GM08714 (cell line): Measurements from ENCODE around the gene OGFR.

Source experiments
- H3K4me3 ChIP-seq: fragments of 200-500 bp; sonication (Bioruptor generic); 2 replicates; pipeline ENCODE4 v1.5.1; 2014; ENCODE audit warnings: mild to moderate bottlenecking, low read length, inconsistent platforms
- ZNF274 ChIP-seq: IDR thresholded peaks from 2 replicates; pipeline ENCODE4 v1.6.1; 2012; ENCODE audit warnings: mild to moderate bottlenecking, low read depth, low read length

The OGFR gene

GRCh38 chr20:62804627-62805154, at the start of gene OGFR:
Gene OGFR (plus strand): TSS chr20:62804835. CDS start chr20:62804860, 25 bp downstream.
- TF ChIP-seq ZNF274, result no peak
- H3K4me3 ChIP-seq, result peak within 1 kb of the TSS; percentile 89

GRCh38 chr20:62754991-62755356, 49.7 kb upstream of the OGFR start:
- TF ChIP-seq ZNF274, result no peak
- H3K4me3 ChIP-seq, result no peak overlapping the region

- no peak for TF ChIP-seq ZNF274
- no peak overlapping the region for H3K4me3 ChIP-seq
These were observed 48.6 kb upstream of the OGFR start for GRCh38 chr20:62755817-62756724.

- H3K4me3 ChIP-seq, result no peak overlapping the region
- no peak for TF ChIP-seq ZNF274
These were observed 46.3 kb upstream of the OGFR start for GRCh38 chr20:62758226-62758912.

DNA sequence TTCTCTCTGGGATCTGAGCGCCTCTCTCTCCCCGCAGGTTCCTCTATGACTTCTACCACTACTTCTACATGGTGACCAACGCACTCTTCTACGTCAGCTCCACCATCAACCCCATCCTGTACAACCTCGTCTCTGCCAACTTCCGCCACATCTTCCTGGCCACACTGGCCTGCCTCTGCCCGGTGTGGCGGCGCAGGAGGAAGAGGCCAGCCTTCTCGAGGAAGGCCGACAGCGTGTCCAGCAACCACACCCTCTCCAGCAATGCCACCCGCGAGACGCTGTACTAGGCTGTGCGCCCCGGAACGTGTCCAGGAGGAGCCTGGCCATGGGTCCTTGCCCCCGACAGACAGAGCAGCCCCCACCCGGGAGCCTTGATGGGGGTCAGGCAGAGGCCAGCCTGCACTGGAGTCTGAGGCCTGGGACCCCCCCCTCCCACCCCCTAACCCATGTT, 44.6 kb upstream of the OGFR start:
- TF ChIP-seq ZNF274, result no peak
- no peak overlapping the region for H3K4me3 ChIP-seq

- no peak for TF ChIP-seq ZNF274
- H3K4me3 ChIP-seq, result no peak overlapping the region
These were observed 44.2 kb upstream of the OGFR start for GRCh38 chr20:62760471-62760855.

DNA sequence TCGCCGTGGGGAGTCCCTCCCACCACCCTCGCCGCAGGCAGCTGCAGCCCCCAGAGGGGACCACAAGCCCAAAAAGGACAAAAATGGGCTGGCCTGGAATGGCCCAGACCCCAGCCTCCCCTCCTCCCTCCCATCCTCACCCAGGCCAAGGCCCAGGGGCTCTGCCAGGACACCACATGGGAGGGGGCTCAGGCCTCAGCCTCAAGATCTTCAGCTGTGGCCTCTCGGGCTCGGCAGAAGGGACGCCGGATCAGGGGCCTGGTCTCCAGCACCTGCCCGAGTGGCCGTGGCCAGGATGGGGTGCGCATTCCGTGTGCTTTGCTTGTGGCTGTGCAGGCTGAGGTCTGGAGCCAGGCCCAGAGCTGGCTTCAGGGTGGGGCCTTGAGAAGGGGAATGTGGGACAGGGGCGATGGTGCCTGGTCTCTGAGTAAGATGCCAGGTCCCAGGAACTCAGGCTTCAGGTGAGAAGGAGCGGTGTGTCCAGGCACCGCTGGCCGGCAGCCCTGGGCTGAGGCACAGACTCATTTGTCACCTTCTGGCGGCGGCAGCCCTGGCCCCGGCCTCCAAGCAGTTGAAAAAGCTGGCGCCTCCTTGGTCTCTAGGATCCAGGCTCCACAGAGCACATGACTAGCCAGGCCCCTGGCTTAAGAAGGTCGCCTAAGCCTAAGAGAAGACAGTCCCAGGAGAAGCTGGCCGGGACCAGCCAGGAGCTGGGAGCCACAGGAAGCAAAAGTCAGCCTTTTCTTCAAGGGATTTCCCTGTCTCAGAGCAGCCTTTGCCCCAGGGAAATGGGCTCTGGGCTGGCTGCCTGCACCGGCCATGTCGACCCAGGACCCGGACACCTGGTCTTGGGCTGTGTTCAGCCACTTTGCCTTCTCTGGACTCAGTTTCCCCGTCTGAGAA, 43.5 kb upstream of the OGFR start:
- no peak for TF ChIP-seq ZNF274
- no peak overlapping the region for H3K4me3 ChIP-seq

- no peak for TF ChIP-seq ZNF274
- H3K4me3 ChIP-seq, result no peak overlapping the region
These were observed 42.9 kb upstream of the OGFR start for GRCh38 chr20:62761759-62762131.

DNA sequence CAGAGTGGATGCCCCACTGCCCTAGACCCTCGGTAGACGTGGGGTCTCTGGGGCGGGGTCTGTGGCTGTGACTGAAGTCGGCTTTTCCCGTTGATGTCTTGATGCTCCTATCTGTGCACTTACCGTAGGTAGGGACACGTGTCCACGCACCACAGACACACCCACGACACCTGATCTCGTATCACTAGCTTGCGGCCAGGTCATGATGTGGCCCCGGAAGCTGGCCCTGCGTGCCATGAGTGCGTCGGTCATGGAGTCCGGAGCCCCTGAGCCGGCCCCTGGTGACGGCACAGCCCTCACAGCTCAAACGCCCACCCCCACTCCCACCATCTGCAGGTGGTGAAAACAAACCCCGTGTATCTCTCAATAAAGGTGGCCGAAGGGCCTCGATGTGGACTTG, 42.3 kb upstream of the OGFR start:
- no peak overlapping the region for H3K4me3 ChIP-seq
- TF ChIP-seq ZNF274, result no peak

- no peak for TF ChIP-seq ZNF274
- H3K4me3 ChIP-seq, result no peak overlapping the region
These were observed 41.8 kb upstream of the OGFR start for GRCh38 chr20:62762801-62763368.

- no peak overlapping the region for H3K4me3 ChIP-seq
- TF ChIP-seq ZNF274, result no peak
These were observed 41.2 kb upstream of the OGFR start for GRCh38 chr20:62763404-62763803.

- no peak overlapping the region for H3K4me3 ChIP-seq
- no peak for TF ChIP-seq ZNF274
These were observed 40.3 kb upstream of the OGFR start for GRCh38 chr20:62764156-62764935.

DNA sequence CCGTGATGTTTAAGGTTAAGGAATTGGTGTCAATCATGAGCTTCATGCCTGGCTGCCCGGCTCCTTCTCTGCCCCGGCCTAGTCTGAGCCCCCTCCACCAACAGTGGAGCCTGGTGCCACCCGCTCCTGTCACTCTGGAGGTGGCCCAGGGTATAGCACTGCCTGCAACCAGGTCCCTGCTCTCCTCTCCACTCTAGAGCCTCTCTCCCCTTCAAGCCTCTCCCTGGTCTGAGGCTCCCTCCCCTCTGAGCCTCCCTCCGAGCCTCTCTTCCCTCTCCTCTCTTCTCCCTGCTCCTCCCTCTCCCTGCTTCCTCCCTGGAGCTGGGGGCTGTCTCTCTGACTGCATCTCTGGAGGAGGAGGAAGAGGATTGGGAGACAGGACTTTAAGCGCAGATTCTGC, 39.6 kb upstream of the OGFR start:
- TF ChIP-seq ZNF274, result no peak
- H3K4me3 ChIP-seq, result no peak overlapping the region
